Measurements from ENCODE around the gene GJB5.
"Not testable (repeated sequence)": the region's sequence is repeated elsewhere in the genome, so short reads cannot be mapped to it uniquely, and the experiment has no call there.

Gene GJB5

DNA sequence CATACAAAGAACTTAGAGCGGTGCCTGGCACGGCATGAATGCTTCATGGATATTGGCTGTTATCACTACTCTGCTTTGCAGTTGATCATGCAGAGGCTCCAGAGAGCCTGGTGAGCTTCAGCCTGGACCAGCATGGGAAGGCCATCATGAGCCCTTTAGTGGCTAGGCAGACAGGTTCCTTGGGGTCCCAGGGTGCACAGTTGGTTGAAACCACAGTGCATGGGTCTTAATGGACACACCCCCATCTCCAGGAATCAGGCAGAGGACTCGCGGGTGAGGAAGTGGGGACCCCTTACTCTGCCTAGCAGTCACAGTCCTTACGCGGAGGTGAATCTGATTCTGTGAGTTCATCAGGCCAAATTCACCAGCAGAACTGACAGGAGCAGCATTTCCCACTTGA, 1.1 kb downstream of the GJB5 start:
- no peak overlapping the region for H3K9ac ChIP-seq (ENCODE audit: low read depth, low read length)
- H3K9me3 ChIP-seq (ENCODE audit: control insufficient read depth, insufficient read depth, low read length): no peaks in the 10 kb centered on the region
- peaks cover 18% of the 10 kb centered on the region; the same call in 1 of the 2 replicates for H3K4me1 ChIP-seq (ENCODE audit: insufficient read depth, low read length)
- no peaks in the 10 kb centered on the region for H3K36me3 ChIP-seq (ENCODE audit: insufficient read depth, low read length)

DNA sequence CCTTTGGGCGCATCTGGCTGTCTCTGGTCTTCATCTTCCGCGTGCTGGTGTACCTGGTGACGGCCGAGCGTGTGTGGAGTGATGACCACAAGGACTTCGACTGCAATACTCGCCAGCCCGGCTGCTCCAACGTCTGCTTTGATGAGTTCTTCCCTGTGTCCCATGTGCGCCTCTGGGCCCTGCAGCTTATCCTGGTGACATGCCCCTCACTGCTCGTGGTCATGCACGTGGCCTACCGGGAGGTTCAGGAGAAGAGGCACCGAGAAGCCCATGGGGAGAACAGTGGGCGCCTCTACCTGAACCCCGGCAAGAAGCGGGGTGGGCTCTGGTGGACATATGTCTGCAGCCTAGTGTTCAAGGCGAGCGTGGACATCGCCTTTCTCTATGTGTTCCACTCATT, 2.5 kb downstream of the GJB5 start:
- Histone ChIP-seq H3K36me3 (ENCODE audit: insufficient read depth, low read length) (no peaks in the 10 kb centered on the region), H3K4me1 (ENCODE audit: insufficient read depth, low read length) (peaks cover 16% of the 10 kb centered on the region; the same call in 1 of the 2 replicates), H3K9me3 (ENCODE audit: control insufficient read depth, insufficient read depth, low read length) (no peaks in the 10 kb centered on the region), H3K9ac (ENCODE audit: low read depth, low read length) (no peak overlapping the region)

DNA sequence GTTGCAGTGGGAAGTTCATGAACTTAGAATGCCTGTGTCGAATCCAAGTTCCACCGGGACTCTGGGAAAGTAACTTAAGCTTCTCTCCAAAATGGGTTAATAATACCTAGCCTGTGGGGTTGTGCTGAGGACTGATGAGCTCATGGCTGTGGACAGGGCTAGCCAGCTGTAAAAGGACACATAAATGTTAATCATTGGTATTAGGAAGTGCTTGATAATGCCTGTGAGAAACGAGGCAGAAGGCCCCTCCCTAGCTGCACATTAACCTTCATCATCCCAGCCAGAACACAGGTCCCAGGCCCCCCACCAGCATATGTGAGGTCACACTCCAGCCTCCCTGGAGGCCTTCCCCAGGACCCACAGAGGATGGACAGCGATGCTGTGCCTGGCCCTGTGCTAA, 3.9 kb downstream of the GJB5 start:
- Histone ChIP-seq H3K4me1 (ENCODE audit: insufficient read depth, low read length) (peaks cover 27% of the 10 kb centered on the region; the same call in 1 of the 2 replicates), H3K36me3 (ENCODE audit: insufficient read depth, low read length) (no peaks in the 10 kb centered on the region), H3K9me3 (ENCODE audit: control insufficient read depth, insufficient read depth, low read length) (no peaks in the 10 kb centered on the region), H3K9ac (ENCODE audit: low read depth, low read length) (no peak overlapping the region)

DNA sequence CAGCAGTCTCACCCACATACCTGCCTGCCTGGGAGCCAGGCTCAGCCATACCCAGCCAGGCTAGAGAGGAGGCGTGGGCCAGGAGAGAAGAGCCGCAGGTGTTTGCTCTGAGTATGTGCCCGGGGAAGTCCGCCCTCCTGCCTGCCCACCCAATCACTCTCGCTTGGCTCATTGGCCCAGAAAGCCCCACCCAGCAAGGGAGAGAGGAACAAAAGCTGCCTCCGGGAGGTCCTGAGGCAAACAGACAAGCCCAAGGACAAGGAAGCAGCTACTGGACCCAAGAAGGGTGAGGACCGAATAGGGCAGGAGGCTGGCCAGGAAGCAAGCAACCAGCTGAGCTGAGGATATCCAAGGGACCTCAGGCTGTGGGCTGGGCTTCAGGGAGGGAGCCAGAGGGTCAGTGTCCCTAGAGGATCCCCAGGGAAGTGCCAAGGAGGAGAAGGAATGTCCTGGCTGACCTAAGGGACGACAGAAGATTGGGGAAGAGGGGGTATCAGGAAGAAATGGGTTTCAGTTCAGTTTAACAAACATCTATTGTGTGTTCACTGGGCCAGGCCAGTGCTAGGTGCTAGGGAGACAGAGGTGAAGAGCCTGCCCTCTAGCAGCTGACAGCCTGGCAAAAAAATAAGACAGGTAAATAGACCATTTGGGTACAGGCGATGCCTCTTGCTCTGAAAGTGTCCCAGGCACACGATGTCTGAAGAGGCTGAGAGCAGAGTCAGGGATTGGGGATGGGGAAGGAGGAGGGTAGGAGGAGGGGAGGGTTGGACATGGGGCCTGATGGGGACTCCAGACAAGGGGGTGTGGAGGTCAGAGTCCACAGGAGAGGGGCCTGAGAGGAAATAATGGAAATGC, 4.9 kb downstream of the GJB5 start, which contains the start of gene GJB4:
Gene GJB4, plus strand, starts transcription at position 238 of the 855 bp plus-strand sequence. CDS start 1,515 bp downstream, outside the sequence.
- no peaks in the 10 kb centered on the region for H3K9me3 ChIP-seq (ENCODE audit: control insufficient read depth, insufficient read depth, low read length)
- H3K4me1 ChIP-seq (ENCODE audit: insufficient read depth, low read length): peaks cover 23% of the 10 kb centered on the region; the same call in 1 of the 2 replicates
- no peaks in the 10 kb centered on the region for H3K36me3 ChIP-seq (ENCODE audit: insufficient read depth, low read length)
- H3K9ac ChIP-seq (ENCODE audit: low read depth, low read length): no peak within 1 kb of the TSS

DNA sequence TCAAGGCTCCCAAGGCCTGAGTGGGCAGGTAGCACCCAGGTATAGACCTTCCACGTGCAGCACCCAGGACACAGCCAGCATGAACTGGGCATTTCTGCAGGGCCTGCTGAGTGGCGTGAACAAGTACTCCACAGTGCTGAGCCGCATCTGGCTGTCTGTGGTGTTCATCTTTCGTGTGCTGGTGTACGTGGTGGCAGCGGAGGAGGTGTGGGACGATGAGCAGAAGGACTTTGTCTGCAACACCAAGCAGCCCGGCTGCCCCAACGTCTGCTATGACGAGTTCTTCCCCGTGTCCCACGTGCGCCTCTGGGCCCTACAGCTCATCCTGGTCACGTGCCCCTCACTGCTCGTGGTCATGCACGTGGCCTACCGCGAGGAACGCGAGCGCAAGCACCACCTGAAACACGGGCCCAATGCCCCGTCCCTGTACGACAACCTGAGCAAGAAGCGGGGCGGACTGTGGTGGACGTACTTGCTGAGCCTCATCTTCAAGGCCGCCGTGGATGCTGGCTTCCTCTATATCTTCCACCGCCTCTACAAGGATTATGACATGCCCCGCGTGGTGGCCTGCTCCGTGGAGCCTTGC, 6.4 kb downstream of the GJB5 start:
- H3K4me1 ChIP-seq (ENCODE audit: insufficient read depth, low read length): peaks cover 12% of the 10 kb centered on the region; the same call in 1 of the 2 replicates

DNA sequence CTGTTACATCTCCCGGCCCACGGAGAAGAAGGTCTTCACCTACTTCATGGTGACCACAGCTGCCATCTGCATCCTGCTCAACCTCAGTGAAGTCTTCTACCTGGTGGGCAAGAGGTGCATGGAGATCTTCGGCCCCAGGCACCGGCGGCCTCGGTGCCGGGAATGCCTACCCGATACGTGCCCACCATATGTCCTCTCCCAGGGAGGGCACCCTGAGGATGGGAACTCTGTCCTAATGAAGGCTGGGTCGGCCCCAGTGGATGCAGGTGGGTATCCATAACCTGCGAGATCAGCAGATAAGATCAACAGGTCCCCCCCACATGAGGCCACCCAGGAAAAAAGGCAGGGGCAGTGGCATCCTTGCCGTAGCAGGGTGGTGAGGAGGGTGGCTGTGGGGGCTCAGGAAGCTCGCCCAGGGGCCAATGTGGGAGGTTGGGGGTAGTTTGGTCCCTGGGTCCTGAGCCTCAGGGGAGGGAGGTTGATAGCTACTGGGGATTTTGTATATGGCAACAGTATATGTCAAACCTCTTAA, 7.0 kb downstream of the GJB5 start:
- no peaks in the 10 kb centered on the region for H3K9me3 ChIP-seq (ENCODE audit: control insufficient read depth, insufficient read depth, low read length)
- peaks cover 12% of the 10 kb centered on the region; the same call in 1 of the 2 replicates for H3K4me1 ChIP-seq (ENCODE audit: insufficient read depth, low read length)
- no peak overlapping the region for H3K9ac ChIP-seq (ENCODE audit: low read depth, low read length)
- H3K36me3 ChIP-seq (ENCODE audit: insufficient read depth, low read length): no peaks in the 10 kb centered on the region

More for the DNA sequence above, 6.4 kb downstream of the GJB5 start:
- Histone ChIP-seq H3K9me3 (ENCODE audit: control insufficient read depth, insufficient read depth, low read length) (no peaks in the 10 kb centered on the region), H3K36me3 (ENCODE audit: insufficient read depth, low read length) (no peaks in the 10 kb centered on the region), H3K9ac (ENCODE audit: low read depth, low read length) (no peak overlapping the region)

DNA sequence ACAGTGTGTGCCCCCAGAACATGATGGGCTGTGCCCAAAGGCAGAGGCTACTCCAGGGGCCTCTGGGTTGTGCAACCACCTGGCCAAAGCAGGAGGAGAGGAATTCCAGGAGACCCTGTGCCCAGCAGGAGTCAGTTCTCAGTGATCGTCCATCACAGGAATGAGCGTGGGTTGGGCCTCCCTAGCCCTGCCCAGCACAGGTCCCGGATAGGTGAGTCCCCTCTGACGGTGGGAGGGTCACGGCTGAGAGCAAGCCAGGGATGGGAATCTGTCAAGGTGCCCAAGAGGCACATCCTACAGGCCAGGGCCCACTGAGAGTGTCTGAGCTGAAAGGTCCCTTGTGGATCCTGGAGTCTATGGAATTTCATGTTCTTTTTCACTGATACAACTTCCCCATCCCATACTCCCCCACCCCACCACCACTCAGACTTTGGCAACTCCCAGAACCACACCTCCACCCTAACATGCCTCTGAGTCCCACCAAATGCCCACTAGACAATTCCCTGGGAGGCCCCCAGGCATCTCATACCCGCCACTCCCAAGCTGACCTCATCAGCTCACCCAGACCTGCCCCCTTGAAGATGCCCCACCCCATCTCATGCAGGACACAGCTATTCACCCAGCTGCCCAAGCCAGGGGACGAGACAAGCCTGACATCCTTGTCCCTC, 7.8 kb downstream of the GJB5 start:
- Histone ChIP-seq H3K36me3 (ENCODE audit: insufficient read depth, low read length) (no peaks in the 10 kb centered on the region), H3K9me3 (ENCODE audit: control insufficient read depth, insufficient read depth, low read length) (no peaks in the 10 kb centered on the region), H3K4me1 (ENCODE audit: insufficient read depth, low read length) (peaks cover 12% of the 10 kb centered on the region; the same call in 1 of the 2 replicates), H3K9ac (ENCODE audit: low read depth, low read length) (no peak overlapping the region)

DNA sequence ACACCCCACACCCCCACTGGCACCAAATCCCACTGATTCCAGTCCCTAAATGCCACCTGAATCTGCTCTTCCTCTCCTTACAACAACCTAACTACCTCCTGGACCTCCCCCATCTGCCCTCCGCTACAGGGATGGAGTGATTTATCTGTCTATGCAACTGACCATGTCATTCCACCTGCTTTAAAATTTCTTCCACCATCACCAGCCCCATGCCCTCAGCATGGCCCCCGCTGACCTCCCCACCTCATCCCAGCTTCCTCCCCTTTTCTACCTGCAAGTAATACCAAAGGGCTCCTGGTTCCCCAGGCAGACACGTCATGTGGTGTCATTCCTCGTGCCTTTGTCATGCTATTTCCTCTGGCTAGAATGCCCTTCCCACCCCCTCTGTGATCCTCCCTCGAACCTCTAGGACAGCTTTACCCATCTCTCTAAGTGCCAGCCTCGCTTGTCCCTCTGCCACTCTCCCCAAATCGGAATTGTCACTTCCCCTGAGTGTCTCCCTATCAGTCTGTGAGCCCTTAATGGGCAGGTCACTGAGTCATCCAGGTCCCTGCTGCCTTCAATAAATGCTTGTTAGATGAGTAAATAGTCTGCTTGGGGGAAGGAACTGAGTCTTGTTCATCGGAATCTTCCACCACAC, 8.4 kb downstream of the GJB5 start:
- peaks cover 12% of the 10 kb centered on the region; the same call in 1 of the 2 replicates for H3K4me1 ChIP-seq (ENCODE audit: insufficient read depth, low read length)
- H3K9ac ChIP-seq (ENCODE audit: low read depth, low read length): no peak overlapping the region
- H3K9me3 ChIP-seq (ENCODE audit: control insufficient read depth, insufficient read depth, low read length): no peaks in the 10 kb centered on the region
- H3K36me3 ChIP-seq (ENCODE audit: insufficient read depth, low read length): no peaks in the 10 kb centered on the region

DNA sequence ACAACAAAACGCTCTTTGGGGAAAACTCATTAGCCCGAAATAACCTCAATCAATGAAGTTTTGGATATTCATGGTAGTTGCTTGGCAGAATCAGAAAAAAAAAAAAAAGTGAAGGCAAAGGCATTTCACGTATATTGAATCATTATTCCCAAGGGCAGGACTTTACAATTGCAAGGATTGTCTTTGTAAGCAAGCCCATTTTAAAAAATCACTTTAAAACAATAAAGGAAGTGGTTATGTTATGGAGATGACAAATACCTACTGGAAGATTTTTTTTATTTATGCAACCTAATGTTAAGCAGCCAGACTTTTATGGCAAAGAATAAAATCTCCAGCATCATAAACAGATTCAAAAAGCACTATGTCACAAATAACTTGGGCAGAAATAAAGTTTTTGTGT, 14.0 kb downstream of the GJB5 start:
- Histone ChIP-seq H3K4me1 (ENCODE audit: insufficient read depth, low read length) (peaks cover 10% of the 10 kb centered on the region), H3K36me3 (ENCODE audit: insufficient read depth, low read length) (no peaks in the 10 kb centered on the region), H3K9me3 (ENCODE audit: control insufficient read depth, insufficient read depth, low read length) (no peaks in the 10 kb centered on the region), H3K9ac (ENCODE audit: low read depth, low read length) (no peak overlapping the region)

DNA sequence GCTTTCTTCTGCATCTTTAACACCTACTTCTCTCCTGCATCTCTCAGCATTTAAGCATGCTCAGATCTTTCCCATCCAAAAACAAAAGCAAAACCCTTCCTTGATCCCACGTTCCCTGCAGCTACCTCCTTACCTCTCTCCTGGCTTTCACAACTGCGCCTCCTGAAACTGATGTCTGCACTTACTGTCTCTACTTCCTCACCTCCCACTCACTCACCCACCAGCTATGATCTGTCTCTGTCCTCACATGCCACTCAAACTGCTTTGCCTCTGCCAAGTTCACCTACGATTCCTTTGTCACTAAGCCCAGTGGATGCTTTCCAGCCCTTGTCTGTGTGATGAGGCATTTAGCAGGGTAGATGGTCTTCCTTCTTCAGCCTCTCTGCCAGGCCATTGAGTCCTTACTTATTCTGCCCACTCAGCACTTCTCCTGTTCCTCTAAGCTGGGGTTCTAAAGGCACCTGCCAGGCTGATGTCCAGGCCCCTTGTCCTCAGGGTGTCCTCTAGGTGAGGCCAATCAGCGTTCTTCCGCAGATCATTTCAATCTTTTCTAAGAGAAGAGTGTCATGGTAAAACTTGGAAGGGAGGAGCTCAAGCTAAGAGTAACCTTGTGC, 16.2 kb downstream of the GJB5 start:
- H3K4me1 ChIP-seq (ENCODE audit: insufficient read depth, low read length): peaks cover 10% of the 10 kb centered on the region
- H3K9me3 ChIP-seq (ENCODE audit: control insufficient read depth, insufficient read depth, low read length): no peaks in the 10 kb centered on the region
- H3K36me3 ChIP-seq (ENCODE audit: insufficient read depth, low read length): no peaks in the 10 kb centered on the region
- no peak overlapping the region for H3K9ac ChIP-seq (ENCODE audit: low read depth, low read length)

DNA sequence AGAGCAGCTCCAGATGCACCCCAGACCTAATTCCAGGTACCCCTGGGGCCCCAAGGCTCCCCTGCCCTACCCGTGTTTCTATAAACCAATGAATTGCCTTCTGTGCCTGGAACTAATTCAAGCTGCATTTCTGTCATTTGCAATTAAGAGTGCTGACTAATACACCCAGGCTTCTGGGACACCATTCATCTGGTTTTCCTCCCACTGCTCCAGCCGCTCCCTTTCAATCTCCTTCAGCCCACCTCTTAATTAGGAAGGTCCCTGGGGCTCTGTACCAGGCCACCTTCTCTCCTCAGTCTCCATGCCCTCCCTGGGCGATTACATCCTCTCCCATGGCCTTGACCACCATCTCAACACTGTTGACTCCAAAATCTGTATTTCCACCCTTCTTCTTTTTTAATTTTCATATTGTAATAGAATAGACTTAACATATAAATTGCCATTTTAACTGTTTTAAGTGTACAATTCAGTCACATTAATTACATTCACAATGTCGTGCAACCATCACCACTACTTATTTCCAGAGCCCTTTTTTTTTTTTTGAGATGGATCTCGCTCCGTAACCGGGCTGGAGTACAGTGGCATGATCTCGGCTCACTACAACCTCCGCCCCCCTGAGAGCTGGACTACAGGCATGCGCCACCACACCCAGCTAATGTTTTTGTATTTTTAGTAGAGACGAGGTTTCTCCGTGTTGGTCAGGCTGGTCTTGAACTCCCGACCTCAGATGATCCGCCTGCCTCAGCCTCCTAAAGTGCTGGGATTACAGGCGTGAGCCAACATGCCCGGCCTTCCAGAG, 16.9 kb downstream of the GJB5 start:
- no peaks in the 10 kb centered on the region for H3K36me3 ChIP-seq (ENCODE audit: insufficient read depth, low read length)
- peaks cover 10% of the 10 kb centered on the region for H3K4me1 ChIP-seq (ENCODE audit: insufficient read depth, low read length)
- no peaks in the 10 kb centered on the region for H3K9me3 ChIP-seq (ENCODE audit: control insufficient read depth, insufficient read depth, low read length)
- no peak overlapping the region for H3K9ac ChIP-seq (ENCODE audit: low read depth, low read length)

DNA sequence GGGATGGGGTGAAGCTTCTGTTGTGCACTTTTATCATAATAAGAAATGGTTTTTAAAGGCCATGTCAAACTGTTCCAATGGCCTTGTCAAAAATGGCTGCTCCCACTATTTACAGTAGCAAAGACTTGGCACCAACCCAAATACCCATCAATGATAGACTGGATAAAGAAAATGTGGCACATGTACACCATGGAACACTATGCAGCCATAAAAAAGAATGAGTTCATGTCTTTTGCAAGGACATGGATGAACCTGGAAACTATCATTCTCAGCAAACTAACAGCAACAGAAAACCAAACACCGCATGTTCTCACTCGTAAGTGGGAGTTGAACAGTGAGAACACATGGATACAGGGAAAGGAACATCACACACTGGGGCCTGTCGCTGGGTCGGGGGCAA, 18.3 kb downstream of the GJB5 start:
- not testable (repeated sequence) for H3K9ac ChIP-seq (ENCODE audit: low read depth, low read length); H3K9me3 ChIP-seq (ENCODE audit: control insufficient read depth, insufficient read depth, low read length); H3K36me3 ChIP-seq (ENCODE audit: insufficient read depth, low read length)
- peaks cover 10% of the 10 kb centered on the region for H3K4me1 ChIP-seq (ENCODE audit: insufficient read depth, low read length)

DNA sequence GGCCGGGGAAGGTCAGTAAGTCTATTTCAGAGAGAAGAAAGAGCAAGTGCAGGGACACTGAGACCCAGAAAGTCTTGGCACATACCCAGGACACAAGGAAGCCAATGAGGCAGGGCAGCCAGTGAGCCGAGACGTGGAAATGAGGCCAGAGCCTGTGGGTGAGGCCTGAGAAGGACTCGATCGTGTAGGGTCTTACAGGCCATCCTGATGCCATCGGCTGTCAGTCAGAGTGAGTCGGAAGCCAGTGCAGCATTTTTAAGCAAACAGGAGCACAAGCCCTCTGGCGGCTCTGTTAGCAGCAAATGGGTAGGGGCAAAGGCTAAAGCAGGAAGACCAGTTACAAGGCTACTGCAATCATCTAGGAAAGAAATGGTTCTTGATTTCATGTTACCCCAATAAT, 20.1 kb downstream of the GJB5 start:
- no peak overlapping the region for H3K9ac ChIP-seq (ENCODE audit: low read depth, low read length)
- H3K36me3 ChIP-seq (ENCODE audit: insufficient read depth, low read length): no peaks in the 10 kb centered on the region
- H3K9me3 ChIP-seq (ENCODE audit: control insufficient read depth, insufficient read depth, low read length): no peaks in the 10 kb centered on the region
- H3K4me1 ChIP-seq (ENCODE audit: insufficient read depth, low read length): peaks cover 10% of the 10 kb centered on the region
